Subcutaneous adipose tissue (tissue), 4 donors: ENCODE results near the gene SAMD13. TPM values are rescaled to one million over a fixed set of nuclear protein-coding genes. Genes with fewer than 3 reads are reported as not detected.

Experiments used
- total RNA-seq, 4 donors: library from RNA; depleted of rRNA; stranded (reverse); fragments of >200 nt; gene quantifications; one replicate each; pipeline ENCODE4 v1.1.0, GENCODE V29; 2016
- TF ChIP-seq, protein P1 (sequence below): fragments of 450-650 bp; IDR thresholded peaks from one replicate; pipeline ENCODE4 v1.5.1; 2016; ENCODE audit warnings: low read depth, mild to moderate bottlenecking, control low read depth, antibody characterized with exemption, moderate library complexity

The SAMD13 gene
- total RNA-seq, 4 donors from 2014 or later, result 0.98 to 4.6 (median 1.2) TPM

- TF ChIP-seq, protein P1, sequence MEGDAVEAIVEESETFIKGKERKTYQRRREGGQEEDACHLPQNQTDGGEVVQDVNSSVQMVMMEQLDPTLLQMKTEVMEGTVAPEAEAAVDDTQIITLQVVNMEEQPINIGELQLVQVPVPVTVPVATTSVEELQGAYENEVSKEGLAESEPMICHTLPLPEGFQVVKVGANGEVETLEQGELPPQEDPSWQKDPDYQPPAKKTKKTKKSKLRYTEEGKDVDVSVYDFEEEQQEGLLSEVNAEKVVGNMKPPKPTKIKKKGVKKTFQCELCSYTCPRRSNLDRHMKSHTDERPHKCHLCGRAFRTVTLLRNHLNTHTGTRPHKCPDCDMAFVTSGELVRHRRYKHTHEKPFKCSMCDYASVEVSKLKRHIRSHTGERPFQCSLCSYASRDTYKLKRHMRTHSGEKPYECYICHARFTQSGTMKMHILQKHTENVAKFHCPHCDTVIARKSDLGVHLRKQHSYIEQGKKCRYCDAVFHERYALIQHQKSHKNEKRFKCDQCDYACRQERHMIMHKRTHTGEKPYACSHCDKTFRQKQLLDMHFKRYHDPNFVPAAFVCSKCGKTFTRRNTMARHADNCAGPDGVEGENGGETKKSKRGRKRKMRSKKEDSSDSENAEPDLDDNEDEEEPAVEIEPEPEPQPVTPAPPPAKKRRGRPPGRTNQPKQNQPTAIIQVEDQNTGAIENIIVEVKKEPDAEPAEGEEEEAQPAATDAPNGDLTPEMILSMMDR, result no peak
Observed at GRCh38 chr1:84311296-84311695, 9.8 kb downstream of the SAMD13 start.

- TF ChIP-seq, protein P1, result no peak
Observed at GRCh38 chr1:84319662-84320061, 18.2 kb downstream of the SAMD13 start.

DNA sequence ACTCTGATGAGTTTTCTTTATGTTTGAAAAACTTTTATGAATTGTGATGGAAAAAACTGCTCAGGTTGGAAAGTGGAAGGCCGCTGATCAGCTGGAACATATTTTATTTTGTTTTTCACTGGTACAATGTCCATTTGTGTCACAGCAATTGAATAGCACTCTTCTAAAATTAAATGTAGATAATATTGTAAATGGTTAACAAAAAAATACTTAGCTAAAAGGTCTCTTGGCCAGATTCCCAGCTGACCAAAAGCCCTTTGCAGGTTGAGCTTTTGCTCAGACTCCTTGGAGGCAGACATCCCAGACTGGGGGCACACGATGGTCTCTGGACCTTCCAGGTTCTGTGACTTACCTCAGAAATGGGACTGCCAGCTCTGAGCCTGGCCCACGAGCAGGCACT, 26.3 kb downstream of the SAMD13 start:
- TF ChIP-seq, protein P1, result no peak

DNA sequence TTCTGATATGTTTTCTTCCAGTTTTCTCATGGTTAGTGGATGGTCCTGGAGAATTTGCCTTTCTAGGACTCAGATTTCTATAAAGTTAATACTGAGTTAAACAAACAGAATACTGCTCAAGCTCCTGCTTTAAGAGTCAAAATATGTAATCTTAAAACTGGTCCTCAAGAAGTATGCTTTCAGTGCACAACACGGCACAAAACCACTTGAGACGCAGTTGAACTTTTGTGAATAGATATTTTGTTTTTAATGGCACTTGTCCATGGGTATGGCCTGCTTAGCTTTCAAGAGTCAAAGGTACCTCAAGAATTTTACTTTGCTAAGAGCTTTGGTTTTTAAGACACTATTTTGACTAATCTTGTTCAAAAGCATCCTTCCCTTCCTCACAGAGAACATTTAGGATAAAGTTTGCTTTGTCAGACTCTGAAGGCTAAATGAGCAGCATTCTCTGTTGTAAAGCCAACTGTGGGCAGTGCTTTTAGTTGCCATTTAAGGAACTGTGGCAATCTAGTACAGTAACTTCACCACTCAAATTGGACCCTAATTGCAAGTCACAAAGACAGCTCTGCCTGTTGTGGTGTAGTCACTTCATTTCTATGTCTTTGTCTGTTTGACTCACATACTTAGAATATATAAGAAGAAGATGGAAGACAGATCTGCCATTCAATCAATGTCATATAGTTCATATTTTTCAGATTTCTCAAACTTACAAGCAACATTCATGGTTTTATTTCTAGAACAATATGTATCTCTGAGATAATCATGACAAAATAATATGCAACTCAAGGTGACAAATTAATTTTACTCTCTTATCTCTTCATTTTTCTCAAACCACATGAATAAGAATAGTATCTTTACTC, 28.8 kb downstream of the SAMD13 start:
- TF ChIP-seq, protein P1, result no peak

DNA sequence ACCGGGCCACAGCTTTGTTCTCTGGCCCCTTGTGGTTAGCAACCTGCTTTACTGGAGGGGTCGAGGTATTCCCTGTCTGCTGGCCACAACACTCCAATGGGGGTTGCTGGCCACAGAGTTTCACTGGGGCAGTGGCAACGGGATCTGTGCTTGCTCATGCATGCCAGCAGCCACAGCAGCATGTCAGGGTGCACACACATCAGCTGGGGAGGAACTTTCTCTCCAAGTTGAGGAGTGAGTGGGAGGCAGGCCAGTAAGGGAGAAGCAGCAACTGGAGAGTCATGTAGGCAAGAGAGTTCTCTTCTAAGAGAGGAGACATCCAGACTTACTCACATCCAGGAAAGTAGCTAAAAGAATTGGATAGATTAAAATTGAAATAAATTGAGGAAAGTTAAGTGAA, 38.0 kb downstream of the SAMD13 start:
- TF ChIP-seq, protein P1, result no peak

DNA sequence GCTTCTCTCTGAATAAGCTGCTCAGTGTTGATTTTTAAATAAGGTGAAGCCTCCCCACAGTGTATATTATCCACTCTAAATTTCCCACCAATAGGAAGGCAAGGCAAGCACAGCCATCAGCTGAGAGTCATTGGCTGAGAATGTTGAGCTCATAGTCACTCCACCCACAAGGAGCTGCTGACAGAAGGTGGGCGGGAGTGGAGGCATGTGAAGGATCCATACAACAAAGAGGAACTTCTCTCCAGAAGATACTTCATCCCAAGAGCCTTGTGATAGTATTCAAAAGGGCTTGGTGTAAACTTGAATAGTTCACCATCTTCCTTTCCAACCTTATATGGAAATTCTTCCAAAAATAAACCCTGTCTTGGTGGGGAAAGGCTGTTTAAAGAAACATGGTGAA, 42.8 kb downstream of the SAMD13 start:
- TF ChIP-seq, protein P1, result no peak

DNA sequence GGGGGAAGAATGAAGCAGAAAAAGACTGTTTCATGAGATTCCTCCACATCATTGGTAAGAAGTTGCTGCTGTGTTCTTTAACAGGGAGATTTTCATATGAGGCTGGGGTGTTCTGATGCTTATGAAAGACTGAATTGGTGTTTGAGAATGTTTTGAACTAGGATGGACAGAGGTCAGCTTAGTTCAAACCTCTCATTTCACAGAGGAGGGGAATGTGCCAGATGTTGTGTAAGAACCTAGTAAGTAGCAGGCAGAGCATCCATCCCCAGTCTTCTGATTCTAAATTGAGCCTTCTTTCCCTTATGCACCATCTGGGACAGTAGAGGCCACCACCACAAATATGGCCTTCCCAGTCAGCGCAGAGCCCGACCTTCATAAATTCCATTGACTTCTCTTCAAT, 43.7 kb downstream of the SAMD13 start:
- TF ChIP-seq, protein P1, result no peak
